Aorta (tissue), 5 donors: ENCODE results near the gene GALR2. TPM values are rescaled to one million over a fixed set of nuclear protein-coding genes. Genes with fewer than 3 reads are reported as not detected.

ENCODE experiments used
- ATAC-seq: fragments of 200-7000 bp; cut with Tn5 transposase; one replicate; pipeline ENCODE4 v1.9.1; 2022; ENCODE audit warnings: moderate library complexity; ENCODE audit not compliant: low FRiP score
- DNase-seq, 2 donors: peaks; one replicate each; pipeline ENCODE4 v3.0.0-alpha.2; 2020
- H3K27ac ChIP-seq, 2 donors: one replicate each; pipeline ENCODE4 v1.5.1; 2013; ENCODE audit warnings: low read length in 2 of 2, mild to moderate bottlenecking in 2 of 2, moderate library complexity in 2 of 2, control low read depth in 1 of 2, inconsistent platforms in 1 of 2, low read depth in 1 of 2
- H3K27me3 ChIP-seq, 2 donors: one replicate each; pipeline ENCODE4 v1.6.1; 2013; ENCODE audit warnings: control low read depth in 1 of 2, low read length in 1 of 2, mild to moderate bottlenecking in 1 of 2, moderate library complexity in 1 of 2; ENCODE audit not compliant: insufficient read depth in 2 of 2, control insufficient read depth in 1 of 2
- H3K36me3 ChIP-seq, 2 donors: one replicate each; pipeline ENCODE4 v1.6.1; 2013; ENCODE audit warnings: control low read depth in 1 of 2, low read length in 1 of 2, mild to moderate bottlenecking in 1 of 2; ENCODE audit not compliant: insufficient read depth in 2 of 2, control insufficient read depth in 1 of 2
- H3K4me1 ChIP-seq, 2 donors: one replicate each; pipeline ENCODE4 v1.6.1; 2013; ENCODE audit warnings: low read length in 2 of 2, control low read depth in 1 of 2, mild to moderate bottlenecking in 1 of 2, moderate library complexity in 1 of 2; ENCODE audit not compliant: insufficient read depth in 2 of 2, control insufficient read depth in 1 of 2
- H3K4me3 ChIP-seq, 2 donors: one replicate each; pipeline ENCODE4 v1.5.1; 2013; ENCODE audit warnings: low read length in 2 of 2, control low read depth in 1 of 2, mild to moderate bottlenecking in 1 of 2
- H3K9me3 ChIP-seq: one replicate; pipeline ENCODE4 v1.6.1; 2013; ENCODE audit warnings: mild to moderate bottlenecking, low read length; ENCODE audit not compliant: control insufficient read depth
- WGBS, 2 donors: extraction: QIAGEN DNeasy Blood & Tissue Kit; methylation state at CpG; one replicate each; pipeline ENCODE4 v1.1.7; 2013; 5-methylcytosine and 5-hydroxymethylcytosine counted together
- intact Hi-C, 2 donors: fragments of 100-400 bp; cut with DNase I; formaldehyde crosslinking; loops; one replicate each; pipeline versions ENCODE4 v1.14.2 to v1.15.0; 2022
- polyA plus RNA-seq, 2 donors: library from polyadenylated mRNA; stranded (reverse); fragments of 200-250 nt; gene quantifications; one replicate each; pipeline ENCODE4 v1.2.3, GENCODE V29; 2013
- total RNA-seq, 2 donors: library from RNA; stranded (reverse); fragmentation: NEBNext Ultra II Directional; extraction: Animal tissue kit (Norgen Biotek cat#: 25700); gene quantifications; one replicate each; pipeline ENCODE4 v1.2.1, GENCODE V29; 2021
- donor health status: healthy with polysubstance abuse.
- donor health status: Bipolar disorder and iron deficiency.
- donor health status: DM: no; HTN: no; CAD: no.
- donor health status: DM: no; HTN: no; CAD: no.
- donor health status: DM: yes; HTN: yes; CAD: no.

GALR2 gene
- total and polyA plus RNA-seq, 4 donors: not detected

GRCh38 chr17:76063875-76064546 lies 10.6 kb upstream of the GALR2 start:
- intact Hi-C loops: no loop called here
- peak in 1 of 2 donors; percentile 15 for DNase-seq

GRCh38 chr17:76065775-76066174 lies 8.8 kb upstream of the GALR2 start:
- intact Hi-C loops: no loop called here
- 80 to 87% methylated on average over 4 of the region's 4 CpGs for WGBS, 2 donors

More at GRCh38 chr17:76063875-76064546, 10.6 kb upstream of the GALR2 start:
- Histone ChIP-seq H3K36me3 (peaks cover 13 to 18% of the 10 kb centered on the region in 2 donors), H3K27me3 (no peaks in the 10 kb centered on the region), H3K9me3 (no peaks in the 10 kb centered on the region), H3K27ac (no peak overlapping the region), H3K4me1 (no peaks in the 10 kb centered on the region), H3K4me3 (no peak overlapping the region)
- 85 to 86% methylated on average over 15 of the region's 15 CpGs for WGBS, 2 donors
- no peak for ATAC-seq

DNA sequence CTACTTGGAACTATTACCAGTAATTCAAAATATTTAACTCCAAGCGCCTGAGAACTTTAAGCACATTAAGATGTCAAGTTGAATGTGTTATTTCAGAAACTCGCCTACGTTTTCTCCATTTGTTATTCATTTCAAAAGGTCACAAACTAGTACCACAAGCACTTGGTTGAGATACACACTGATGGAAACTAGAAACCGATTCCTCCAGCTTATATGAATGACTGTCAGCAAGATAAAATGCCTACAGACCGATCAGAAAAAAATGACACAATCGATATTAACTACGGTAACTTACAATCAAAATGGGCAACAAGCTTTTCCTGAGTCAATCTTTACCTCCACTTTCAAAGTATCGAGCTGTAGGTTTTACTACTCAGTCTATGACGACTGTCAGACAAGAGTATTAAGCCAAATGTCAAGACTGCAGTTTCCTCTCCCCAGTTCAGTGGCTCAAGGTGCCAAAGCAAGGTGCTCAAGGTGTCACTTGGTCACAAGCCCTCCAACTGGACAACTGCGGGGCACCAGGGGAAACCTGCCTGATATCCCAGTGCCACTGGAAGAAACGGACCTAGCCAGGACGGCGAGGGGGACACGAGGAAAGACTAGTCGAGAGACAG lies 2.9 kb upstream of the GALR2 start:
- H3K36me3 ChIP-seq: peaks cover 0 to 6% of the 10 kb centered on the region in 2 donors
- H3K4me1 ChIP-seq: no peaks in the 10 kb centered on the region
- DNase-seq: no peak
- peak overlapping the region; percentile 20 to 52 for H3K4me3 ChIP-seq
- ATAC-seq: no peak
- no peaks in the 10 kb centered on the region for H3K27me3 ChIP-seq
- H3K9me3 ChIP-seq: no peaks in the 10 kb centered on the region
- H3K27ac ChIP-seq: no peak overlapping the region
- intact Hi-C loops: no loop called here
- WGBS, 2 donors: 8 to 10% methylated on average over 15 of the region's 15 CpGs

More at GRCh38 chr17:76065775-76066174, 8.8 kb upstream of the GALR2 start:
- ATAC-seq: no peak
- Histone ChIP-seq H3K27me3 (no peaks in the 10 kb centered on the region), H3K4me1 (no peaks in the 10 kb centered on the region), H3K27ac (no peak overlapping the region), H3K36me3 (peaks cover 6 to 16% of the 10 kb centered on the region in 2 donors), H3K4me3 (no peak overlapping the region), H3K9me3 (no peaks in the 10 kb centered on the region)
- DNase-seq: peak in 1 of 2 donors; percentile 7

- no peaks in the 10 kb centered on the region for H3K27me3 ChIP-seq
- H3K4me3 ChIP-seq: peak within 1 kb of the TSS; percentile 29 to 52
- 0% methylated on average over 51 to 57 of the region's 57 CpGs for WGBS, 2 donors
- peaks cover 0 to 1% of the 10 kb centered on the region in 2 donors for H3K36me3 ChIP-seq
- DNase-seq: peak; percentile 95 to 96
- no peak within 1 kb of the TSS for H3K27ac ChIP-seq
- ATAC-seq: peak; percentile 96
- H3K9me3 ChIP-seq: no peaks in the 10 kb centered on the region
- intact Hi-C loops: no loop called here
- H3K4me1 ChIP-seq: no peaks in the 10 kb centered on the region
Observed at GRCh38 chr17:76072148-76072858, 2.3 kb upstream of the GALR2 start, which contains the start of gene SRP68. SRP68 (minus strand) TSS chr17:76072517; CDS start chr17:76072491, 26 bp downstream.

DNA sequence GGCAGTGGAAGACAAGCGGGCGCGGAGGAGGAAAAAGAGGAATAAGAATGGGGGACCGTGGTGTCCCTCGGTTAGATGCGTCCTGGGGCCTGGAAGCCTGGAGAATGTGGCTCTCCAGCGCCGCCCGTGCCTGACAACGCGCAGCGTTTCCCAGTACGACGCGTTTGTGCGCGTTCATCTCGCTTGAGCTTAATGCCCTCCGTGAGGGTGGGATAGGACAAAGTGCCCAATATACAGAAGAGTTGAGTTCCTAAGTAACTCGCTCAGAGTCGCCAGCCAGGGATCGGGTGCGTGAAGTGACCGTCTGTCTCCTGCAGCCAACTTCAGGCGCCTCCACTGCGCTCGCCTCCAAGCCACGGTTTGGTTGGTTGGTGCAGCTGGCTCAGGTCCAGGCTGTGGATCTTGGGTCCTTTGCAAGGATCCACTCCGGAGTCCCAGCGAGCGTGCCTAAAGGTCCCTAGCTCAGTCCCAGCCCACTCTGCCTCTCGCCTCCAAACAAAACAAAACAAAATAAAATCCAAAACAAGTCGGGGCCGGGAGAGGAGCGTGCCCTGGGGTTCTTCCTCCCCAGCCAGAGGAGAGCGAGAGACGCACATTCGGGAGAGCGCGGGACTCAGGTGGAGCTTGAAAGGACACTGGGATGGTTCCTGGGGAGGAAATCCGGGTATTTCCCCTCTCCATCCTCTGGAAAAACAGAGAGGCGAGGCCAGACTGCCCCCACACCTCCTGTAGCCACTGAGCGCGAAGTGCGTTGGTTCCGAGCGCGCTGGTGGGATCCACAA lies 974 bp downstream of the GALR2 start:
- WGBS, 2 donors: 2% methylated on average over 45 to 48 of the region's 48 CpGs
- no peaks in the 10 kb centered on the region for H3K9me3 ChIP-seq
- ATAC-seq: no peak
- H3K27ac ChIP-seq: no peak overlapping the region
- no peak overlapping the region for H3K4me3 ChIP-seq
- DNase-seq: no peak
- H3K27me3 ChIP-seq: no peaks in the 10 kb centered on the region
- intact Hi-C loops: no loop called here
- H3K4me1 ChIP-seq: no peaks in the 10 kb centered on the region
- H3K36me3 ChIP-seq: no peaks in the 10 kb centered on the region

GRCh38 chr17:76076146-76076764 lies 1.7 kb downstream of the GALR2 start:
- intact Hi-C loops: no loop called here
- Histone ChIP-seq H3K4me3 (no peak overlapping the region), H3K27me3 (no peaks in the 10 kb centered on the region), H3K4me1 (no peaks in the 10 kb centered on the region), H3K36me3 (no peaks in the 10 kb centered on the region), H3K27ac (no peak overlapping the region), H3K9me3 (no peaks in the 10 kb centered on the region)
- WGBS, 2 donors: 3 to 5% methylated on average over 41 of the region's 41 CpGs
- DNase-seq: no peak
- no peak for ATAC-seq

GRCh38 chr17:76076765-76077583 lies 2.4 kb downstream of the GALR2 start:
- no peak for DNase-seq
- H3K4me1 ChIP-seq: no peaks in the 10 kb centered on the region
- no peak overlapping the region for H3K27ac ChIP-seq
- no peaks in the 10 kb centered on the region for H3K9me3 ChIP-seq
- ATAC-seq: no peak
- no peak overlapping the region for H3K4me3 ChIP-seq
- no peaks in the 10 kb centered on the region for H3K27me3 ChIP-seq
- WGBS, 2 donors: 4% methylated on average over 81 to 82 of the region's 82 CpGs
- H3K36me3 ChIP-seq: no peaks in the 10 kb centered on the region
- intact Hi-C loops: no loop called here
